GM10248 (cell line): ENCODE measurements around the gene ACP3.

Source experiments
- CTCF ChIA-PET: fragments of 300-600 bp; sonication (Branson Sonifier 250); formaldehyde crosslinking; extraction: SDS; loops from one replicate; lab custom pipeline; 2021; ENCODE audit warnings: antibody characterized with exemption; lab: Yijun Ruan, JAX
- POLR2A ChIA-PET: fragments of 350-650 bp; sonication (Branson Sonifier 250); formaldehyde crosslinking; extraction: SDS; loops from one replicate; lab custom pipeline; 2020; ENCODE audit warnings: antibody characterized with exemption; lab: Yijun Ruan, JAX
- DNase-seq: peaks from one replicate; pipeline ENCODE4 v3.0.0; 2012; ENCODE audit errors: extremely low spot score
- TF ChIP-seq, protein P1 (sequence below): IDR thresholded peaks from 2 replicates; pipeline ENCODE4 v1.5.1; 2012; ENCODE audit warnings: mild to moderate bottlenecking, low read depth; ENCODE audit errors: extremely low read depth, missing control alignments, control extremely low read depth

The ACP3 gene

GRCh38 chr3:132344666-132345280, 27.6 kb downstream of the ACP3 start:
- no peak for DNase-seq
- CTCF ChIA-PET, result interaction anchor here (0.6 to 21.6 kb wide), 9 partner anchors 9 to 298 kb away, joined by 3 to 404 read pairs (median 5); no protein-coding TSS in a partner anchor
- POLR2A ChIA-PET, result no interaction called here
- TF ChIP-seq, protein P1, sequence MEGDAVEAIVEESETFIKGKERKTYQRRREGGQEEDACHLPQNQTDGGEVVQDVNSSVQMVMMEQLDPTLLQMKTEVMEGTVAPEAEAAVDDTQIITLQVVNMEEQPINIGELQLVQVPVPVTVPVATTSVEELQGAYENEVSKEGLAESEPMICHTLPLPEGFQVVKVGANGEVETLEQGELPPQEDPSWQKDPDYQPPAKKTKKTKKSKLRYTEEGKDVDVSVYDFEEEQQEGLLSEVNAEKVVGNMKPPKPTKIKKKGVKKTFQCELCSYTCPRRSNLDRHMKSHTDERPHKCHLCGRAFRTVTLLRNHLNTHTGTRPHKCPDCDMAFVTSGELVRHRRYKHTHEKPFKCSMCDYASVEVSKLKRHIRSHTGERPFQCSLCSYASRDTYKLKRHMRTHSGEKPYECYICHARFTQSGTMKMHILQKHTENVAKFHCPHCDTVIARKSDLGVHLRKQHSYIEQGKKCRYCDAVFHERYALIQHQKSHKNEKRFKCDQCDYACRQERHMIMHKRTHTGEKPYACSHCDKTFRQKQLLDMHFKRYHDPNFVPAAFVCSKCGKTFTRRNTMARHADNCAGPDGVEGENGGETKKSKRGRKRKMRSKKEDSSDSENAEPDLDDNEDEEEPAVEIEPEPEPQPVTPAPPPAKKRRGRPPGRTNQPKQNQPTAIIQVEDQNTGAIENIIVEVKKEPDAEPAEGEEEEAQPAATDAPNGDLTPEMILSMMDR, result no peak

DNA sequence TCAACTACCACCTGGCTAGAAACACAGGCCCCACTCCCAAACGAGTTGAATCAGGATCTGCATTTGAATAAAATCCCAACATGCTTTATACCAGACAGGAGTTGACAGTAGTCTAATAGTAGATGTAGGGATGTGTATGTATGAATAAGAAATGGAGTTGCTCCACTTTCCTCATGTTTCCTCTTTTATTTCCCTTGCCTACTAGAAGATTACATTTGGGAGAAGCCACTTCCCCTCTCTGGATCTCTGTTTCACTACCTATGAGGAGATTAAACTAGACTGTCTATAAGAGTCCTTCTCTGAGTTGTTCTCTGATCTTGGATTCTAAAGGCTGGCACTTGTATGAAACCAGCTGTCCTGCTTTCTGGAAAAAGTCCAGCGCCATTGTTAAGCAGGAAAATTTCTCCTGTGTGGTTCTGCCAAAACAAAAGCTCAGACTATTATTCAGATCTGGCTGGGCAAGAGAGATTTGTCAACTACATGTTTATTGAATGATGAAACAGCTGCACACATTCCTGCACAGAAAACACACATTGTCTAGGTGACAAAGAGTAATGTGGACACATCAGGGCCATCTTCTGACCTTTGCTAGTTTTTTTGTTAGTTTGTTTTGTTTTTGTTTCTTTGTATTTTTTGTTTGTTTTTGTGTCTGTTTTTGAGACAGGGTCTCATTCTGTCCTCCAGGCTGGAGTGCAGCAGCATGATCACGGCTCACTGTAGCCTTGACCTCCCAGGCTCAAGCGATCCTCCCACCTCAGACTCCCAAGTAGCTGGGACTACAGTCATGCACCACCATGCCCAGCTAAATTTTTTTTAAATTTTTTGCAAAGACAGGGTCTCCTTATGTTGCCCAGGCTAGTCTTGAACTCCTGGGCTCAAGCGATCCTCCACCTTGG, 29.9 kb downstream of the ACP3 start:
- ChIA-PET CTCF (interaction anchor here (1.2 to 21.6 kb wide), 6 partner anchors 18 to 94 kb away, joined by 3 to 404 read pairs (median 5); no protein-coding TSS in a partner anchor), POLR2A (no interaction called here)
- no peak for DNase-seq
- TF ChIP-seq, protein P1, result no peak

GRCh38 chr3:132347811-132348210, 30.6 kb downstream of the ACP3 start:
- CTCF ChIA-PET, result interaction anchor here (2.6 to 21.6 kb wide), 3 partner anchors 17 to 93 kb away, joined by 5 to 404 read pairs (median 103); no protein-coding TSS in a partner anchor
- no peak for DNase-seq
- POLR2A ChIA-PET, result no interaction called here
- TF ChIP-seq, protein P1, result no peak

- TF ChIP-seq, protein P1, result no peak
- no peak for DNase-seq
- ChIA-PET CTCF (interaction anchor here (1.0 to 21.6 kb wide), 7 partner anchors 16 to 310 kb away, joined by 3 to 404 read pairs (median 5); no protein-coding TSS in a partner anchor), POLR2A (no interaction called here)
Measured at GRCh38 chr3:132348531-132348930, 31.3 kb downstream of the ACP3 start.

DNA sequence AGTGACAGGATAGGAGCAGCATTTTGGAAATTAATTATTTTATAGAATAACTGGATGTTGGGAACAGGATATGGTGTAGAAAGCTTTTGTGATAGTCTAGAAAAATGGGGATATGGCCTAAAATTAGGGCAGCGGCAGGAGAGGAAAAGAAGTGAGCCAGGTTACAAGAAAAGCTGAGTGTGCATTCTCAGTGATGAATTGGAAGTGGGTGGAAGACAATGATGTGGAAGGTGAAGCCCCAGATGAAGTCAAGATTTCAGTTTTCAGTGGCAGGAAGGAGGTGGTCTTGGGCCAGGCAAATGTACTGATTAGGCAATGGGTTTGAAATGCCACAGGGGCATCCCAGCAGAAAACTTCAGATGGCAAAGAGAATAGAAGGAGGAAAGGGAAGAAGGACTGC, 33.6 kb downstream of the ACP3 start:
- POLR2A ChIA-PET, result no interaction called here
- DNase-seq, result no peak
- CTCF ChIA-PET, result interaction anchor here (1.1 to 21.6 kb wide), 10 partner anchors 8 to 291 kb away, joined by 3 to 404 read pairs (median 8); no protein-coding TSS in a partner anchor
- TF ChIP-seq, protein P1, result no peak

- ChIA-PET POLR2A (no interaction called here), CTCF (interaction anchor here (0.8 to 21.6 kb wide), 14 partner anchors 9 to 1405 kb away, joined by 3 to 404 read pairs (median 4); no protein-coding TSS in a partner anchor)
- no peak for DNase-seq
- TF ChIP-seq, protein P1, result no peak
Measured at GRCh38 chr3:132351222-132351806, 34.1 kb downstream of the ACP3 start.
